B cell (primary cell): ENCODE measurements around the gene GLYATL1. TPM values are rescaled to one million over a fixed set of nuclear protein-coding genes. Genes with fewer than 3 reads are reported as not detected.

Source experiments
- ATAC-seq: fragments of 200-7000 bp; cut with Tn5 transposase; one replicate; pipeline ENCODE4 v1.10.0; 2021; ENCODE audit warnings: low read depth, mild to moderate bottlenecking, moderate number of reproducible peaks, moderate library complexity
- CTCF ChIA-PET: fragments of 350-600 bp; sonication (Branson Sonifier 250); formaldehyde crosslinking; loops from one replicate; lab custom pipeline; 2021; ENCODE audit warnings: antibody characterized with exemption, inconsistent platforms; lab: Charles Lee
- POLR2A ChIA-PET: fragments of 350-600 bp; sonication (Branson Sonifier 250); formaldehyde crosslinking; loops from one replicate; lab custom pipeline; 2021; ENCODE audit warnings: antibody characterized with exemption; lab: Charles Lee
- DNase-seq: peaks from one replicate; pipeline ENCODE4 v3.0.0; 2013
- H2AFZ ChIP-seq: 2 replicates; pipeline ENCODE4 v1.6.1; 2012; ENCODE audit warnings: mild to moderate bottlenecking, low read depth, low read length; ENCODE audit not compliant: insufficient read depth, poor library complexity, severe bottlenecking
- H3K27ac ChIP-seq, 2 donors: 1 replicate in 1 of 2; 2 replicates in 1 of 2; pipeline ENCODE4 v1.5.1; 2012 to 2013; ENCODE audit warnings: low read length in 2 of 2, mild to moderate bottlenecking in 2 of 2, moderate library complexity in 1 of 2
- H3K27me3 ChIP-seq, 4 experiments: fragments of 200-600 bp in 1 of 4; sonication (generic) in 1 of 4; replicated peaks in 1 of 4; 1 replicate in 2 of 4; 2 replicates in 2 of 4; pipeline versions ENCODE4 v1.6.1 to v1.7.0; 2013 to 2016; ENCODE audit warnings: low read length in 3 of 4, mild to moderate bottlenecking in 2 of 4, mixed read lengths in 1 of 4, moderate library complexity in 1 of 4; ENCODE audit not compliant: insufficient read depth in 4 of 4, control insufficient read depth in 3 of 4; ENCODE audit errors: control extremely low read depth in 1 of 4
- H3K36me3 ChIP-seq, 2 experiments: replicated peaks in 1 of 2; 1 replicate in 1 of 2; 2 replicates in 1 of 2; pipeline versions ENCODE4 v1.6.1 to v1.7.1; 2013; ENCODE audit warnings: low read length in 1 of 2; ENCODE audit not compliant: insufficient read depth in 2 of 2, control insufficient read depth in 1 of 2; ENCODE audit errors: control extremely low read depth in 1 of 2, extremely low read depth in 1 of 2
- H3K4me1 ChIP-seq, 2 donors: fragments of 200-600 bp in 1 of 2; sonication (generic) in 1 of 2; 1 replicate in 1 of 2; 2 replicates in 1 of 2; pipeline versions ENCODE4 v1.5.1 to v1.6.1; 2013 to 2017; ENCODE audit warnings: low read length in 2 of 2; ENCODE audit not compliant: control insufficient read depth in 2 of 2, insufficient read depth in 2 of 2
- H3K4me2 ChIP-seq: replicated peaks from 2 replicates; pipeline ENCODE3; 2012; ENCODE audit warnings: mild to moderate bottlenecking, low read depth, low read length; ENCODE audit not compliant: poor library complexity, severe bottlenecking
- H3K4me3 ChIP-seq, 5 experiments: fragments of 200-600 bp in 1 of 5; sonication (generic) in 1 of 5; 1 replicate in 3 of 5; 2 replicates in 2 of 5; pipeline versions ENCODE4 v1.5.1 to v1.7.0; 2011 to 2016; ENCODE audit warnings: low read length in 4 of 5, mild to moderate bottlenecking in 4 of 5, low read depth in 2 of 5, control low read depth in 1 of 5, moderate library complexity in 1 of 5; ENCODE audit not compliant: insufficient read depth in 1 of 5; ENCODE audit errors: control extremely low read depth in 1 of 5, extremely low read depth in 1 of 5
- H3K79me2 ChIP-seq: fragments of 200-600 bp; sonication (generic); one replicate; pipeline ENCODE4 v1.6.0; 2016; ENCODE audit warnings: low read length; ENCODE audit not compliant: control insufficient read depth, insufficient read depth
- H3K9ac ChIP-seq: fragments of 200-600 bp; sonication (generic); 2 replicates; pipeline ENCODE4 v1.6.1; 2017; ENCODE audit warnings: mild to moderate bottlenecking, low read length, moderate library complexity
- H3K9me3 ChIP-seq, 3 donors: one replicate each; pipeline versions ENCODE4 v1.6.1 to v1.7.1; 2013; ENCODE audit warnings: low read length in 2 of 3; ENCODE audit not compliant: control insufficient read depth in 2 of 3, insufficient read depth in 1 of 3; ENCODE audit errors: control extremely low read depth in 1 of 3
- H4K20me1 ChIP-seq: 2 replicates; pipeline ENCODE4 v1.6.0; 2012; ENCODE audit warnings: mild to moderate bottlenecking, low read length; ENCODE audit not compliant: insufficient read depth, control insufficient read depth, poor library complexity, severe bottlenecking
- H3K27ac Mint-ChIP-seq: one replicate; pipeline ENCODE4 v1.8.0; 2021; ENCODE audit warnings: mixed read lengths
- H3K27me3 Mint-ChIP-seq: one replicate; pipeline ENCODE4 v1.8.0; 2021; ENCODE audit warnings: mixed read lengths
- H3K4me1 Mint-ChIP-seq: one replicate; pipeline ENCODE4 v1.8.0; 2021; ENCODE audit warnings: mixed read lengths
- H3K4me3 Mint-ChIP-seq: one replicate; pipeline ENCODE4 v1.8.0; 2021; ENCODE audit warnings: mixed read lengths
- H3K9me3 Mint-ChIP-seq: one replicate; pipeline ENCODE4 v1.8.0; 2022; ENCODE audit warnings: mixed read lengths; ENCODE audit not compliant: insufficient read depth
- EZH2 ChIP-seq: IDR thresholded peaks from 2 replicates; pipeline ENCODE4 v1.6.1; 2012; ENCODE audit warnings: borderline replicate concordance, low read depth, mild to moderate bottlenecking, moderate library complexity, low read length; ENCODE audit not compliant: insufficient read depth, poor library complexity, severe bottlenecking
- WGBS: methylation state at CpG from one replicate; pipeline ENCODE4 v1.1.5; 2013; ENCODE audit warnings: missing lambda C conversion rate; ENCODE audit not compliant: insufficient coverage; 5-methylcytosine and 5-hydroxymethylcytosine counted together
- intact Hi-C: fragments of 100-400 bp; cut with micrococcal nuclease; formaldehyde crosslinking; loops from one replicate; pipeline ENCODE4 v1.10.0; 2022
- polyA plus RNA-seq: library from polyadenylated mRNA; depleted of rRNA; stranded (reverse); fragments of >200 nt; gene quantifications from 2 replicates; pipeline ENCODE4 v1.2.3, GENCODE V29; 2012
- total RNA-seq, 2 donors: library from RNA; stranded (reverse); fragments of 120-200 nt in 1 of 2; gene quantifications; 1 replicate in 1 of 2; 2 replicates in 1 of 2; pipeline versions ENCODE4 v1.2.3 to v1.2.4, GENCODE V29; 2013 to 2022
- TF ChIP-seq, protein P1 (sequence below): fragments of 200-600 bp; IDR thresholded peaks from one replicate; pipeline ENCODE4 v1.8.0; 2022; ENCODE audit warnings: antibody characterized with exemption, mild to moderate bottlenecking

The GLYATL1 gene
- total and polyA plus RNA-seq, 2 donors (not counting 1 experiment from before 2014, with no cell fraction given): not detected

DNA sequence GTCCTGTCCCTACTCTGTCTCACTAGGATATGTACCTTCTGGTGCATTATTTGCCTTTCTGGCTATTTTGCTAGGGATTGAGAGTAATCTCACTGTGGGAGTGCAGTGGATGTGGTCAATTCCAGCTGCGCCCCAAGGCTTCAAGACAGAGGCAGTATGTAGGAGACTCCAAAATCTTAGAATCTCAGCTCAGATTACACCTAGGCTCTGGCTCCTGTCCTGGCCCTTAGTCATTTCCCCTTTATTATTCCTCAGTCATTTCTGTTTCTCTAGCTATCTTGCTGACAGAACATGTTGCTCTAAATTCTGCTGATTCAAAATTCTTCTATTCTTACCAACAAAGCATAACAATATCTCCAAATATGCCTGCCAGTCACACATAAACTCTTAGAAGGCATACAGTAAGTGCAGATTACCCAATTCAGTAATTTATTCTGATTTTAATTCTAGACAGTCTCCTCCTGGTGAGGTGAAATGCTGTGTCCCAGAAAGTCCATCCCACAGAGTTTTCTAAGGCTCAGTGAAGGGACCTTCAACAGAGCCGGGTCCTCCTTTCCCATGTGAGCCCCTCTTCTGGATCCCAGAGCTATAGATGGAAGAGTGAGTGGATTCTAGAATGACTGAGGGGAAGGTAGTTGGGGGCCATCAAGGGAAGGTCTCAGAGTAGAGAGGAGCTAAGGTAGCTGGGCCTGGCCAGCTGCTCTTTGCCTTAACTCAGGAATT is 24.3 kb upstream of the GLYATL1 start:
- no peak overlapping the region for H2AFZ ChIP-seq
- POLR2A ChIA-PET: no interaction called here
- DNase-seq (no peak), ATAC-seq (no peak)
- no peaks in the 10 kb centered on the region for H3K79me2 ChIP-seq
- no peaks in the 10 kb centered on the region for H3K27me3 ChIP-seq
- TF ChIP-seq EZH2: no peak
- TF ChIP-seq, protein P1, sequence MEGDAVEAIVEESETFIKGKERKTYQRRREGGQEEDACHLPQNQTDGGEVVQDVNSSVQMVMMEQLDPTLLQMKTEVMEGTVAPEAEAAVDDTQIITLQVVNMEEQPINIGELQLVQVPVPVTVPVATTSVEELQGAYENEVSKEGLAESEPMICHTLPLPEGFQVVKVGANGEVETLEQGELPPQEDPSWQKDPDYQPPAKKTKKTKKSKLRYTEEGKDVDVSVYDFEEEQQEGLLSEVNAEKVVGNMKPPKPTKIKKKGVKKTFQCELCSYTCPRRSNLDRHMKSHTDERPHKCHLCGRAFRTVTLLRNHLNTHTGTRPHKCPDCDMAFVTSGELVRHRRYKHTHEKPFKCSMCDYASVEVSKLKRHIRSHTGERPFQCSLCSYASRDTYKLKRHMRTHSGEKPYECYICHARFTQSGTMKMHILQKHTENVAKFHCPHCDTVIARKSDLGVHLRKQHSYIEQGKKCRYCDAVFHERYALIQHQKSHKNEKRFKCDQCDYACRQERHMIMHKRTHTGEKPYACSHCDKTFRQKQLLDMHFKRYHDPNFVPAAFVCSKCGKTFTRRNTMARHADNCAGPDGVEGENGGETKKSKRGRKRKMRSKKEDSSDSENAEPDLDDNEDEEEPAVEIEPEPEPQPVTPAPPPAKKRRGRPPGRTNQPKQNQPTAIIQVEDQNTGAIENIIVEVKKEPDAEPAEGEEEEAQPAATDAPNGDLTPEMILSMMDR: no peak
- H3K9me3 ChIP-seq: peaks cover 0 to 25% (median 23%) of the 10 kb centered on the region in 3 donors
- no peaks in the 10 kb centered on the region for H3K4me1 Mint-ChIP-seq
- no peak overlapping the region for H3K27ac Mint-ChIP-seq
- CTCF ChIA-PET: no interaction called here
- H3K36me3 ChIP-seq: no peaks in the 10 kb centered on the region
- no peak overlapping the region for H3K4me3 Mint-ChIP-seq
- H4K20me1 ChIP-seq: no peaks in the 10 kb centered on the region
- no peak overlapping the region for H3K4me3 ChIP-seq
- no peak overlapping the region for H3K27ac ChIP-seq
- H3K27me3 Mint-ChIP-seq: peaks cover 33% of the 10 kb centered on the region
- no peak overlapping the region for H3K9ac ChIP-seq
- H3K4me1 ChIP-seq: no peaks in the 10 kb centered on the region
- WGBS: 92% methylated on average over 2 of the region's 2 CpGs
- intact Hi-C loops: no loop called here
- H3K9me3 Mint-ChIP-seq: peaks cover 8% of the 10 kb centered on the region
- H3K4me2 ChIP-seq: no peak overlapping the region

DNA sequence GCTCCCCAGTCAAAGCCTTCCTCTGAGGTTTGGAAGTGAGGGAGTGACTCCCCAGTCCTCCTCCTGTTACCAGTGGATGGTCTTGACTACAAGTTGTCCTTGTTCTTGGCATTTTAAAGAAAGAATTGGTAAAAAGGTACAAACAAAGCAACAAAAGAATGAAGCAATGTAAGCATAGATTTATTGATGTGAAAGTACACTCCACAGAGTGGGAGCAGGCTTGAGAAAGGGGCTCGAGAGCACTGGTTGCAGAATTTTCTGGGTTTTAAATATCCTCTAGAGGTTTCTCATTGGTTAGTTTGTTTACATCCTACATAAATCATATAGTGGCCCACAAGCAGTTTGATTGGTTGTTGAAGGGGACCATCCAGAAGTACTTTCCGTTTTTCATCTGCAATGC is 22.7 kb upstream of the GLYATL1 start:
- no peak for DNase-seq
- H3K79me2 ChIP-seq: no peaks in the 10 kb centered on the region
- peaks cover 29% of the 10 kb centered on the region for H3K27me3 Mint-ChIP-seq
- no peak overlapping the region for H3K27ac Mint-ChIP-seq
- H2AFZ ChIP-seq: no peak overlapping the region
- no peaks in the 10 kb centered on the region for H3K4me1 Mint-ChIP-seq
- intact Hi-C loops: no loop called here
- 83% methylated on average over 1 of the region's 2 CpGs for WGBS
- TF ChIP-seq, protein P1: no peak
- no peak for TF ChIP-seq EZH2
- H3K9ac ChIP-seq: no peak overlapping the region
- peaks cover 0 to 25% (median 23%) of the 10 kb centered on the region in 3 donors for H3K9me3 ChIP-seq
- no peak overlapping the region for H3K4me2 ChIP-seq
- H4K20me1 ChIP-seq: no peaks in the 10 kb centered on the region
- H3K27me3 ChIP-seq: no peaks in the 10 kb centered on the region
- no peak overlapping the region for H3K27ac ChIP-seq
- H3K36me3 ChIP-seq: no peaks in the 10 kb centered on the region
- CTCF ChIA-PET: interaction anchor here (0.6 to 1.0 kb wide), 2 partner anchors 8 to 179 kb away, joined by 4 read pairs; no protein-coding TSS in a partner anchor
- no peak for ATAC-seq
- H3K4me3 ChIP-seq: no peak overlapping the region
- POLR2A ChIA-PET: no interaction called here
- no peaks in the 10 kb centered on the region for H3K4me1 ChIP-seq
- H3K4me3 Mint-ChIP-seq: no peak overlapping the region
- peaks cover 8% of the 10 kb centered on the region for H3K9me3 Mint-ChIP-seq
